ENCODE measurements around the gene UTP3. TPM values are rescaled to one million over a fixed set of nuclear protein-coding genes. Genes with fewer than 3 reads are reported as not detected.

UTP3 gene
- total and polyA plus RNA-seq, 9 of the 15 experiments (the other 6 are each of a cell fraction or from before 2014, with no cell fraction given): 11.9 to 69.3 (median 34.0) TPM

GRCh38 chr4:70712604-70713452, 24.5 kb downstream of the UTP3 start (continued):
- TF ChIP-seq SIX5 (IDR thresholded peaks at IDR 0.05; ENCODE audit: borderline replicate concordance in 1 of 2, insufficient read depth in 1 of 2, low read depth in 1 of 2, low read length in 2 of 2) (no peak), RNF219 (CRISPR knock-in tag; IDR thresholded peaks at IDR 0.05) (no peak), MEF2D (tag; conservative IDR thresholded peaks at IDR 0.05; ENCODE audit: low read depth) (no peak)

- peaks cover 29% of the 10 kb centered on the region for H3K79me2 ChIP-seq (ENCODE audit: control insufficient read depth, insufficient read depth, low read length)
- TF ChIP-seq IRF9 (tag; IDR thresholded peaks at IDR 0.05) (peak; percentile 24; the same call in 1 of the 2 replicates), RBFOX2 (IDR thresholded peaks at IDR 0.05; ENCODE audit: low read depth, low read length) (peak; percentile 55), ZNF766 (CRISPR knock-in tag; conservative IDR thresholded peaks at IDR 0.05) (peak; percentile 76; the same call in 1 of the 2 replicates), GTF2E2 (tag; IDR thresholded peaks at IDR 0.05) (0 out of 2 replicates have a peak, but pooled peaks have one; percentile 7), GMEB1 (CRISPR knock-in tag; IDR thresholded peaks at IDR 0.05) (0 out of 2 replicates have a peak, but pooled peaks have one; percentile 9), ZKSCAN8 (CRISPR knock-in tag; IDR thresholded peaks at IDR 0.05) (0 out of 2 replicates have a peak, but pooled peaks have one; percentile 18), ZNF23 (CRISPR knock-in tag; IDR thresholded peaks at IDR 0.05) (no peak), ZBTB17 (CRISPR knock-in tag; IDR thresholded peaks at IDR 0.05) (0 out of 2 replicates have a peak, but pooled peaks have one; percentile 35), MTA3 (IDR thresholded peaks at IDR 0.05; ENCODE audit: borderline replicate concordance) (0 out of 2 replicates have a peak, but pooled peaks have one; percentile 32), NFRKB (IDR thresholded peaks at IDR 0.05; ENCODE audit: low read depth) (peak; percentile 25; the same call in 1 of the 2 replicates), ARNT (IDR thresholded peaks at IDR 0.05) (0 out of 4 replicates have a peak, but pooled peaks of 1 of the 2 experiments have one; percentile 19)
Measured at GRCh38 chr4:70713453-70714078, 25.2 kb downstream of the UTP3 start.

More at GRCh38 chr4:70713453-70714078, 25.2 kb downstream of the UTP3 start:
- Histone ChIP-seq H3K9me3 (replicated peaks; ENCODE audit: control insufficient read depth, insufficient read depth, low read depth, low read length) (no peaks in the 10 kb centered on the region), H4K20me1 (replicated peaks; ENCODE audit: control insufficient read depth, insufficient read depth, low read length) (no peaks in the 10 kb centered on the region), H3K4me3 (no peak overlapping the region), H3K9ac (ENCODE audit: insufficient read depth in 1 of 2, low read depth in 2 of 2, low read length in 2 of 2) (peak overlapping the region; percentile 24 to 61; a peak in 3 of 4 replicates), H3K27me3 (ENCODE audit: control insufficient read depth in 2 of 2, insufficient read depth in 2 of 2, low read length in 2 of 2) (no peaks in the 10 kb centered on the region), H3K4me2 (ENCODE audit: insufficient read depth, low read length) (peak overlapping the region; percentile 35), H3K27ac (ENCODE audit: extremely low read depth, low read depth, low read length) (peak overlapping the region; percentile 56; the same call in 2 of the 3 replicates), H3K9me1 (ENCODE audit: control insufficient read depth, insufficient read depth, low read length) (no peaks in the 10 kb centered on the region), H3K36me3 (ENCODE audit: control insufficient read depth, insufficient read depth, low read length) (no peaks in the 10 kb centered on the region), H2AFZ (ENCODE audit: low read depth, low read length) (peak overlapping the region; percentile 35), H3K4me1 (replicated peaks in 1 of 2; ENCODE audit: control insufficient read depth in 2 of 2, insufficient read depth in 2 of 2, low read length in 2 of 2) (peaks cover 8 to 27% of the 10 kb centered on the region in 2 experiments)
- WGBS (ENCODE audit: insufficient coverage, low coverage, missing lambda C conversion rate): 10% methylated on average over 7 of the region's 7 CpGs
- ChIA-PET POLR2A (interaction anchor here (0.7 to 2.8 kb wide), 6 partner anchors 9 to 570 kb away, joined by 3 to 17 read pairs (median 4); partner anchors contain the start of gene UTP3), CTCF (ENCODE audit: low intra/inter-chr PET ratio) (no interaction called here)
- peak; percentile 62 for ATAC-seq
- in situ Hi-C loops (cut with MboI) (no loop called here), intact Hi-C loops (cut with micrococcal nuclease) (no loop called here)
- DNase-seq (ENCODE audit: extremely low read depth in 1 of 4, low spot score in 3 of 4): no peak
- BruUV-seq (replicated peaks): no TSS peak
- no peak for FAIRE-seq

Measured in K562 (cell line).